NCI-H2196 treated with DMSO at 0.1 percent for 48 hours (cell line): ENCODE results near the gene ALPP.
"Not testable (repeated sequence)": the region's sequence is repeated elsewhere in the genome, so short reads cannot be mapped to it uniquely, and the experiment has no call there.

ENCODE experiments used
- DNase-seq: peaks from one replicate; lab custom pipeline; 2025; ENCODE audit not compliant: unreplicated experiment; lab: John Stamatoyannopoulos, UW

Gene ALPP

DNA sequence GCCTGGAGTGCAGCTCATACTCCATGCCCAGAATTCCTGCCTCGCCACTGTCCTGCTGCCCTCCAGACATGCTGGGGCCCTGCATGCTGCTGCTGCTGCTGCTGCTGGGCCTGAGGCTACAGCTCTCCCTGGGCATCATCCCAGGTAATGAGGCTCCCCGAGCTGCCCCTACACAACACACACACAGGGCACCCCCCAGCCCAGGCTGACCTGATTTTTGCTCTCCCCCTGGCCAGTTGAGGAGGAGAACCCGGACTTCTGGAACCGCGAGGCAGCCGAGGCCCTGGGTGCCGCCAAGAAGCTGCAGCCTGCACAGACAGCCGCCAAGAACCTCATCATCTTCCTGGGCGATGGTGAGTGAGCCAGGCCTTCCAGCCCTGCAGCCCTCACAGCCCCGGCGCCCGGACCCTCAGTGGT lies at the start of gene ALPP:
Gene ALPP, plus strand, starts transcription at position 17 of the 417 bp plus-strand sequence. Its CDS starts 52 bp downstream, at position 69.
- DNase-seq, result not testable (repeated sequence)

- DNase-seq, result no peak
These were observed 48.9 kb upstream of the ALPP start for GRCh38 chr2:232329716-232330067.

- DNase-seq, result no peak
These were observed 48.2 kb upstream of the ALPP start for GRCh38 chr2:232330068-232330999.

DNA sequence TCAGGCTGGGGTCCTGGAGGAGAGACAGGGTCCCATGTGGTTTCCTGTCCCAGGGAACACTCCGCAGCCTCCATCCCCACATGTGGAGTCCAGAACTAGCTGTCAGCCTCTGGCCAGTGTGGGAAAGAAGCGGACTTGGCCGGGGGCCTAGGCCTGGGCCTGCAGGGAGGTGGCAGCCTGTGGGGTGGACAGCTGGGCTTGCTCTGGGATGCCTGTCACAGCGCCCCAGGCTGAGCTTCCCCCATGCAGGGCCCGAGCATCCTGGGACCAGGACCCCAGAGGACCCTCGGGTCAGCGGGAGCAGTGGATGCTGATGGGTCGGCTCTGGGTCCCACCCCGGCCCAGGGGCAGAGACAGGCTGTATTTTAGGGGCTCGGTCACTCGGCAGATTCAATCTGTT lies 47.5 kb upstream of the ALPP start:
- not testable (repeated sequence) for DNase-seq

GRCh38 chr2:232331641-232332040 lies 46.9 kb upstream of the ALPP start:
- not testable (repeated sequence) for DNase-seq

DNA sequence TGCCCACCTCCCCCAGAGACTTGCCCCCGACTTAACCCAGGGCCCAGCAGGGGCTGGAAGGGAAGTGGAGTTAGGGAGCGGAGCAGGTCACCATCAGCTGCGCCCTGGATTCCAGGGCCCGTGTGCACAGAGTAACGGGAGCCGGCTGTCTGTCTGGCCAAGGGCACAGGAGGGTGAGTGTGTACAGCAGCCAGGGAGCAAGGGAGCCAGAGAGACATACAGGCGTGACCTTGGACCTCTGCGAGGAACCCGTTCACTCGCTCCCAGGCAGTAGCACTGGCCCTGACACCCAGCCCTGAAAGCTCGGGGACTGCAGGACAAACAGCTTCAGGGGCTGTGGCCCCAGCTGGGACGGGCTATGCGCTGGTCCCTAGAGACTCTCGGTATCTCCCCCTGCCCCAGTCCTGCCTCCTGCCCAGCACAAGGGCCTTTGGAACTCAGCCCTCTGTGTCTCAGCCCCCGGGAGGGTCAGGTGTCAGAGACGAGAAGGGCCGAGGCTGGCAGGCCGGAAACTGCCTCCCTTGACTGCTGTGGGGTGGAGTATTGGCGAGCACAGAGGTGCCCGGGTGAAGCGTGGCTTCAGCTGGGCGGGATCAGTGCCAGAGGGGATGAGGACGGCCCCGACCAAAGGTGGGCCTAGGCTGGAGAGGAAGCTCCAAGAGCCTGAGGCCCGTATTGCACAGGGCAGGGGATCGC lies 46.2 kb upstream of the ALPP start:
- not testable (repeated sequence) for DNase-seq

DNA sequence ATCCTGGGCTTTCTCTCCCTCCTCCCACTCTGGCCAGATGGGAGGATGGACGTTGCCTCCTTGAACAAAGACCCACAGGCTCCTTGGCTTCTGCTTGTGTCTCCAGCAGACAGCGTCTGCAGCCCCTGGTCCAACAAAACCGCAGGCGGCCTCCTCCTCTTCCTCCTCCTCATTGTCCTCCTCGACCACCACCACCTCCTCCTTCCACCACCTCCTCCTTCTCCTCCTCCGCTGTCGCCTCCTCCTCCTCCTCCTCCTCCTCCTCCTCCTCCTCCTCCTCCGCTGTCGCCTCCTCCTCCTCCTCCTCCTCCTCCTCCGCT lies 45.7 kb upstream of the ALPP start:
- no peak for DNase-seq

- no peak for DNase-seq
These were observed 45.0 kb upstream of the ALPP start for GRCh38 chr2:232333361-232334135.

DNA sequence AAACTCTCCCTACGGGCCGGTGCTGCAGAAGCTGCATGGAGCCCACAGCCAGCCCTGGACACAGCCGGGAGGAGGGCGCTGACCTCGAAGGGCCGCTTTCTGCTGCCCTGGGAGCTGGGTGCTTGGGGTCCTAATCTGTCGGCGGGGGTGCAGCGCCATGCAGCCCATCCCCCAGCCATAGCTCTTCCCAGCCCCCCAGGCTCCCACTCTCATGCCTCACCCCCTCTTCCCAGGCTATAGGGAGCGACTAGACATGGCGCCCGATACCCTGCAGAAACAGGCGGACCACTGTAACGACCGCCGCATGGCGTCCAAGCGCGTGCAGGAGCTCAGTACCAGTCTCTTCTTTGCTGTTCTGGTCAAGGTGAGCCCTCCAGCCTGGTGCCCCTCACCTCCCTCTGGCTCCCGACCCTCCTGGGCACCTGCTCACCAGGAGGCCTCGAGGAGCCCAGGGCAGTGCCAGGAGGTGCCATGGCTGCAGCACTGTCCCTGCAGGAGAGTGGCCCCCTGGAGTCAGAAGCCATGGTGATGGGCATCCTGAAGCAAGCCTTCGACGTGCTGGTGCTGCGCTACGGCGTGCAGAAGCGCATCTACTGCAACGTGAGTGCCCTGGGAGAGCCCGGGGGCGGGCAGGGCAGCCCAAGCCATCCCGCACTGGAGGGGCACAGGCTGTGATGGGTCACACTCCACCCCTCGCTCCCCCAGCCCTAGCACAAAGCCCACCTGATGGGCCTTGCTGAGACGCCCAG lies 44.2 kb upstream of the ALPP start:
- not testable (repeated sequence) for DNase-seq

DNA sequence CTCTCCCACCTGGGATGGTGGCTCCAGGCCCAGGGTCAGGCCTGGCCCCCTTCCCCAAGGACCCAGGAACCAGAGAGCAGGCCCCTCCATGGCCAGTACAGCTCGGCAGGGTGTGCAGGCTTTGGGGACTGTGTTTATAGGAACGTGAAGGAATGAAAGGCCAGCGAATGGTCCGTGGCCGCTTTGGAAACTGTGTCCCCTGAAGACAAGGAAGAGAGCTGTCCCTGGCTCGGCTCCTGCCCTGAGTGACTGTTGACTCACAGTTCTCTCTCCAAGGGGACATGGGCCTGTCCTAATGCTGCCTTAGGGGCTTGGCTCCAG lies 43.7 kb upstream of the ALPP start:
- DNase-seq, result not testable (repeated sequence)

- DNase-seq, result not testable (repeated sequence)
These were observed 43.2 kb upstream of the ALPP start for GRCh38 chr2:232335206-232335858.

- DNase-seq, result no peak
These were observed 42.7 kb upstream of the ALPP start for GRCh38 chr2:232335859-232336215.

- no peak for DNase-seq
These were observed 42.3 kb upstream of the ALPP start for GRCh38 chr2:232336241-232336736.

DNA sequence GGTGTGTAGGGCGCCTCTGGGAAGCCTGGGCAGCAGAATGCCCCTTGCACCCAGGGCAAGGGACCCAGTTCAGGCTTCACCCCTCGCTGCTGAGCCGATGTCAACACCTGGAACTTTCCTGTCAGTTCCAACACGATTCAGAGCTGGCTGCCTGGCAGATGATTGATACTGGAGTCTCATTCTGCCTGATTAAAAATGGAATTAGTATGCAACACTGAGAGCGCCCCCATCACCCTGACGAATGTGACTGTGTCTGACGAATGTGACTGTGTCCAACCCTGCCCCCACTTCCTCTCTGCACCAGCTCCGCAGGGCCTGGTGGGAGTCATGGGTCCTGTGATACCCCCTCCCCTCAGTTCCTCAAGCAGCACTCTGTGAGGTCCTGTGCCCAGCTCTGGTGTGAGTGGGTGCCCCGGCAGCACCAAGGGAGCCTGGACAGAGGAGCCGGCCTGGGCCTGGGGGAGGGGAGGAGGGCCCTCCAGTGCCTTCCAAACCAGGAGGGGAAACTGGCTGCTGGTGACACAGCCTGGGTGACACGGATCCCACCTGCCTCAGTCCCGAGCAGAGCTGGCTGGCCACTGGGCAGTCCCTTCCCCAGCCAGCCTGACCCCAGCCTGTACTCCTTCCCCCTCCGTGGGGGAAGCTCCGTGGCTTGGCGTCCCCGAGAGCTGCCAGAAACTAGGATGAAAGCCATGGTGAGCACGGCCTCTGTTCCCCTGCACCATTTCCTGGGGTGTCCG lies 41.4 kb upstream of the ALPP start:
- no peak for DNase-seq

DNA sequence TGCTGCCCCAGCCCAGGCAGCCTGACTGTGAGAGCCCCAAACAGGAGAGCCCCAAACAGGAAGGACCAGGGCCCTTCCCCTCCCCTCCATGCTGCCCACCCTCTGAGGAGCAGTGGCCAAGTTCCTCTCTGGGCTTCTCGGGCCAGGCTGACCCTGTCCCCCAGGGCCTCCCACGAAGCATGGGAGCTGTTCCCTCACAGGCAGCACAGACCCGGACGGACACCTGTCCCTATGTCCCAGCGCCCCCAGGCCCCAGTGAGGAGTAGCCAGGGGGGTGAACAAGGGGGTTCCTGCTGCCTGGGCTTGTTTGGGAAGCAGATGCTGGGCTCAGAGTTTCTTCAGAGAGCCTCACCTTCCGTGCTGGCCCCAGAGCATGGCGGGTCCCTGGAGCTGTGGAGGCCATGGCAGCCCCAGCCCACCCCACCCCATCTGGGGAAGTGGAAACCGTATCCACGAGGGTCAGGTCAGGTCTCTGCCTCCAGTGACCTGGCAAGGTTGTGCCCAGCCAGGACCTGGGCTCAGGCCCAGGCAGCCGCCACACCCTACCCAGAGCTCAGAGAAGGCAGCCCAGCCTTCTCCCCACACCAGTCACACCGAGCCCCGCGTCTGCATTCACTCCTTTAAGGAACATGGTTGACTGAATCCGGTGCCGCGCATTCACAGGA lies 40.3 kb upstream of the ALPP start:
- not testable (repeated sequence) for DNase-seq

- no peak for DNase-seq
These were observed 39.8 kb upstream of the ALPP start for GRCh38 chr2:232338759-232339106.

- no peak for DNase-seq
These were observed 39.1 kb upstream of the ALPP start for GRCh38 chr2:232339121-232340081.
